Kidney (tissue), 14 donors: Measurements from ENCODE around the gene NPEPPS. TPM values are rescaled to one million over a fixed set of nuclear protein-coding genes. Genes with fewer than 3 reads are reported as not detected.
"Not testable (repeated sequence)": the region's sequence is repeated elsewhere in the genome, so short reads cannot be mapped to it uniquely, and the experiment has no call there.

Experiments
- DNase-seq, 5 donors: peaks; one replicate each; pipeline ENCODE4 v3.0.0-alpha.2; 2013 to 2020
- FAIRE-seq: peaks from 2 replicates; lab custom pipeline; 2012; peaks lifted over from hg19 to GRCh38; lab: Jason Lieb, UNC
- H3K27ac ChIP-seq, 2 donors: one replicate each; pipeline ENCODE4 v1.7.0; 2013; ENCODE audit warnings: low read depth in 2 of 2, low read length in 2 of 2, inconsistent platforms in 1 of 2
- H3K27me3 ChIP-seq: one replicate; pipeline ENCODE4 v1.7.1; 2013; ENCODE audit warnings: low read length, inconsistent platforms; ENCODE audit not compliant: control insufficient read depth, insufficient read depth
- H3K36me3 ChIP-seq, 3 donors: one replicate each; pipeline versions ENCODE4 v1.7.0 to v1.7.1; 2013; ENCODE audit warnings: low read length in 3 of 3, control low read depth in 1 of 3, inconsistent platforms in 1 of 3; ENCODE audit not compliant: insufficient read depth in 3 of 3, control insufficient read depth in 2 of 3
- H3K4me1 ChIP-seq, 3 donors: one replicate each; pipeline versions ENCODE4 v1.7.0 to v1.7.1; 2013; ENCODE audit warnings: low read length in 3 of 3, inconsistent platforms in 1 of 3, low read depth in 1 of 3; ENCODE audit not compliant: control insufficient read depth in 2 of 3, insufficient read depth in 2 of 3
- H3K4me3 ChIP-seq, 3 donors: one replicate each; pipeline versions ENCODE4 v1.7.0 to v1.8.1; 2013; ENCODE audit warnings: low read length in 3 of 3, control low read depth in 1 of 3, inconsistent platforms in 1 of 3
- H3K9ac ChIP-seq, 3 donors: one replicate each; pipeline versions ENCODE4 v1.7.0 to v1.7.1; 2013; ENCODE audit warnings: low read length in 3 of 3, control low read depth in 1 of 3, inconsistent platforms in 1 of 3
- H3K9me3 ChIP-seq, 3 donors: one replicate each; pipeline versions ENCODE4 v1.7.0 to v1.7.1; 2013; ENCODE audit warnings: low read length in 3 of 3, control low read depth in 1 of 3, inconsistent platforms in 1 of 3; ENCODE audit not compliant: control insufficient read depth in 2 of 3, insufficient read depth in 1 of 3
- intact Hi-C: fragments of 100-400 bp; cut with DNase I; formaldehyde crosslinking; loops from one replicate; pipeline ENCODE4 v1.11.1; 2022
- polyA plus RNA-seq: library from polyadenylated mRNA; stranded (reverse); fragments of 350-450 nt; fragmentation: Illumina TruSeq; extraction: RNeasy Lipid Tissue Mini Kit (QIAGEN cat#74804); gene quantifications from one replicate; pipeline ENCODE4 v1.2.3, GENCODE V29; 2014; ENCODE audit warnings: low read depth, low replicate concordance; ENCODE audit not compliant: insufficient read depth
- total RNA-seq: library from RNA; stranded (reverse); fragmentation: NEBNext Ultra II Directional; extraction: Animal tissue kit (Norgen Biotek cat#: 25700); gene quantifications from one replicate; pipeline ENCODE4 v1.2.1, GENCODE V29; 2021
- TF ChIP-seq, protein P1 (sequence below): IDR thresholded peaks from 3 replicates; pipeline ENCODE4 v1.5.1; 2012; ENCODE audit warnings: mild to moderate bottlenecking, moderate library complexity, borderline replicate concordance; ENCODE audit not compliant: insufficient read depth; ENCODE audit errors: extremely low read depth
- donor health status: control.
- donor health status: control.
- donor health status: control.
- donor health status: control.
- donor health status: control.
- donor health status: DM: yes; HTN: yes; CAD: no.
- donor health status: Normal renal cell carcinoma (clear cell type).

The NPEPPS gene
- total and polyA plus RNA-seq, 2 donors from 2014 or later: 27.6 to 131 TPM

GRCh38 chr17:47500620-47501019 lies 30.3 kb upstream of the NPEPPS start:
- H3K4me1 ChIP-seq, H3K36me3 ChIP-seq, H3K4me3 ChIP-seq, H3K27me3 ChIP-seq, H3K9ac ChIP-seq, FAIRE-seq, H3K9me3 ChIP-seq, intact Hi-C loops, H3K27ac ChIP-seq: not testable (repeated sequence)
- TF ChIP-seq, protein P1, sequence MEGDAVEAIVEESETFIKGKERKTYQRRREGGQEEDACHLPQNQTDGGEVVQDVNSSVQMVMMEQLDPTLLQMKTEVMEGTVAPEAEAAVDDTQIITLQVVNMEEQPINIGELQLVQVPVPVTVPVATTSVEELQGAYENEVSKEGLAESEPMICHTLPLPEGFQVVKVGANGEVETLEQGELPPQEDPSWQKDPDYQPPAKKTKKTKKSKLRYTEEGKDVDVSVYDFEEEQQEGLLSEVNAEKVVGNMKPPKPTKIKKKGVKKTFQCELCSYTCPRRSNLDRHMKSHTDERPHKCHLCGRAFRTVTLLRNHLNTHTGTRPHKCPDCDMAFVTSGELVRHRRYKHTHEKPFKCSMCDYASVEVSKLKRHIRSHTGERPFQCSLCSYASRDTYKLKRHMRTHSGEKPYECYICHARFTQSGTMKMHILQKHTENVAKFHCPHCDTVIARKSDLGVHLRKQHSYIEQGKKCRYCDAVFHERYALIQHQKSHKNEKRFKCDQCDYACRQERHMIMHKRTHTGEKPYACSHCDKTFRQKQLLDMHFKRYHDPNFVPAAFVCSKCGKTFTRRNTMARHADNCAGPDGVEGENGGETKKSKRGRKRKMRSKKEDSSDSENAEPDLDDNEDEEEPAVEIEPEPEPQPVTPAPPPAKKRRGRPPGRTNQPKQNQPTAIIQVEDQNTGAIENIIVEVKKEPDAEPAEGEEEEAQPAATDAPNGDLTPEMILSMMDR: peak; percentile 14
- DNase-seq: peak in 3 of 5 donors; percentile 10 to 20 (median 13)

GRCh38 chr17:47502122-47502731 lies 28.7 kb upstream of the NPEPPS start:
- H3K36me3 ChIP-seq, H3K9ac ChIP-seq, H3K4me1 ChIP-seq, FAIRE-seq, intact Hi-C loops, H3K4me3 ChIP-seq, H3K9me3 ChIP-seq, H3K27ac ChIP-seq, H3K27me3 ChIP-seq: not testable (repeated sequence)
- DNase-seq: peak in 4 of 5 donors; percentile 24 to 74 (median 56)

DNA sequence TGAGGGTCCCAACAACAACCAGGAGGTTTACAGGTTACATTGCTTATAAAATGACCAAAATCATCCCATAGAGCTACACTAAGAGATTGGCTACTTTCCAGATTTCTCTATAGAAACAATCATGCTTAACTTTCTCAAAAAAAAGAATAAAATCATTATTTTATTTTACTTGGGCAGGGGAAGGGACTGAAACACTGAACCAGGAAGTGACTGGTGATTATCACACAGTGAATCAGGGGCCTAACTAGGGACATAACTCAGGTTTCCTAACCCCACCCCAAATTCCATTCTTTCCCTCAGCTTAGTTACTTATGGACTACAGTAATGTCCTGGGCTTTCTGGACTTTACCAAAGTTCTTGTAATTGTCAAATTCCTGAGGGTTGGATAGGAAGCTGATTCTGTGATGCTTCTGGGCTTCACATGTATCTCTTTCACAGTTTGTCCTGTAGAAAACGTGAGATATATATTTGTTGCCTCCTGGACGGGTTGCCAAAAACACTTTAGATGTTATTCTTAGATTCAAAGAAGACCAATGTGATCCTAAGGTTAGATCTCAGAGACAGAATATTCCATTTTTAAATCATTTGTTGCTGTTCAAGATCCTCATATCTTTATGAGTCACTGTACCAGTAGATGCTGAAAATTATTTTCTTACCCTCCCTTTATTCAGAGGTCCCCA lies 28.0 kb upstream of the NPEPPS start:
- peak in 2 of 5 donors; percentile 16 to 21 for DNase-seq
- H3K9ac ChIP-seq, H3K27me3 ChIP-seq, intact Hi-C loops, FAIRE-seq, H3K4me1 ChIP-seq, H3K36me3 ChIP-seq, H3K9me3 ChIP-seq, H3K27ac ChIP-seq, H3K4me3 ChIP-seq: not testable (repeated sequence)

- FAIRE-seq, H3K27ac ChIP-seq, H3K36me3 ChIP-seq, H3K4me1 ChIP-seq, DNase-seq, H3K4me3 ChIP-seq, H3K27me3 ChIP-seq, intact Hi-C loops, H3K9me3 ChIP-seq, H3K9ac ChIP-seq: not testable (repeated sequence)
These were observed 19.2 kb upstream of the NPEPPS start for GRCh38 chr17:47511701-47512146.

GRCh38 chr17:47513301-47513700 lies 17.6 kb upstream of the NPEPPS start:
- not testable (repeated sequence) for H3K4me1 ChIP-seq, FAIRE-seq, H3K27ac ChIP-seq

GRCh38 chr17:47518880-47519279 lies 12.0 kb upstream of the NPEPPS start:
- H3K36me3 ChIP-seq, H3K4me3 ChIP-seq, H3K9me3 ChIP-seq, H3K27ac ChIP-seq, H3K27me3 ChIP-seq, intact Hi-C loops, H3K9ac ChIP-seq, DNase-seq, FAIRE-seq, H3K4me1 ChIP-seq: not testable (repeated sequence)

More at GRCh38 chr17:47513301-47513700, 17.6 kb upstream of the NPEPPS start:
- H3K36me3 ChIP-seq, H3K27me3 ChIP-seq, DNase-seq, H3K4me3 ChIP-seq, H3K9ac ChIP-seq, intact Hi-C loops, H3K9me3 ChIP-seq: not testable (repeated sequence)

DNA sequence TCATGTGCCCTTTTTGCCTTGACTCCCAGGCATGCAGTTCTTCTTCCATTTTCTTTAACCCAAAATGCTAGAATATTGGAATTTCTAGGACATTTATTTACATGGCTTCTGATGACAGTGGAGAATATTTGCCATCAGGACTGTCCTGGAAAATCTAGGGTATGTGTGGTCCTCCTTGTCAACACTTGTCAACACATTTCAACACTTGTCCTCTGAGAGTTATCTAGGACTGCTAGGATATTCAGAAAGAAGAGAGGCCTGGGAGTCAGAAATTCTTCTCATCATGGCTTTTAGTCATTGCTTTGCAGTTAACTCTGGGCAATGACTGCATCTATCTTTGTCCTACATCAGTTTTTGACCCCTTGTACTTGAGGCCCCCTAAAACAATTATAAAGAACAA lies 11.5 kb upstream of the NPEPPS start:
- H3K4me3 ChIP-seq, H3K27ac ChIP-seq, intact Hi-C loops, H3K9ac ChIP-seq, H3K4me1 ChIP-seq, FAIRE-seq, H3K36me3 ChIP-seq, DNase-seq, H3K27me3 ChIP-seq, H3K9me3 ChIP-seq: not testable (repeated sequence)
